Thoracic aorta (tissue), 2 donors: ENCODE data around the gene NR2F6. TPM values are rescaled to one million over a fixed set of nuclear protein-coding genes. Genes with fewer than 3 reads are reported as not detected.
"Not testable (repeated sequence)": the region's sequence is repeated elsewhere in the genome, so short reads cannot be mapped to it uniquely, and the experiment has no call there.

Experiments
- ATAC-seq: fragments of 150-250 bp; one replicate; pipeline ENCODE4 v1.8.0; 2017; ENCODE audit warnings: low read depth; ENCODE audit not compliant: insufficient number of reproducible peaks, low FRiP score
- DNase-seq: peaks from one replicate; pipeline ENCODE4 v3.0.0-alpha.2; 2020; ENCODE audit warnings: low spot score
- H3K27ac ChIP-seq, 2 donors: fragments of 200-600 bp; sonication (generic); 1 replicate in 1 of 2; 2 replicates in 1 of 2; pipeline ENCODE4 v1.5.1; 2016; ENCODE audit warnings: mild to moderate bottlenecking in 2 of 2, moderate library complexity in 2 of 2
- H3K27me3 ChIP-seq: fragments of 200-600 bp; sonication (generic); replicated peaks from 2 replicates; pipeline ENCODE4 v1.6.0; 2016; ENCODE audit warnings: mild to moderate bottlenecking; ENCODE audit not compliant: insufficient read depth
- H3K36me3 ChIP-seq: fragments of 200-600 bp; sonication (generic); one replicate; pipeline ENCODE4 v1.5.1; 2016
- H3K4me1 ChIP-seq, 2 donors: fragments of 200-600 bp; sonication (generic); 1 replicate in 1 of 2; 2 replicates in 1 of 2; pipeline versions ENCODE4 v1.5.1 to v1.6.0; 2016; ENCODE audit warnings: low read depth in 2 of 2, mild to moderate bottlenecking in 1 of 2; ENCODE audit not compliant: control insufficient read depth in 1 of 2
- H3K4me3 ChIP-seq: fragments of 200-600 bp; sonication (generic); 2 replicates; pipeline ENCODE4 v1.5.1; 2016; ENCODE audit warnings: mild to moderate bottlenecking
- H3K9me3 ChIP-seq: fragments of 200-600 bp; sonication (generic); 2 replicates; pipeline ENCODE4 v1.5.1; 2016
- total RNA-seq, 2 donors: library from RNA; depleted of rRNA; stranded (reverse); fragments of >200 nt; gene quantifications; one replicate each; pipeline versions ENCODE4 v1.1.0 to v1.2.3, GENCODE V29; 2016
- TF ChIP-seq, protein P1 (sequence below): fragments of 200-600 bp; sonication (generic); IDR thresholded peaks from one replicate; pipeline ENCODE4 v1.5.1; 2019; ENCODE audit warnings: antibody characterized with exemption

Gene NR2F6
- total RNA-seq, 2 donors from 2014 or later = 42.0 to 68.1 TPM

- Histone ChIP-seq H3K36me3 (peaks cover 15% of the 10 kb centered on the region), H3K4me3 (peak within 1 kb of the TSS; percentile 68), H3K27me3 (no peaks in the 10 kb centered on the region), H3K4me1 (peaks cover 7 to 14% of the 10 kb centered on the region in 2 donors), H3K27ac (no peak within 1 kb of the TSS), H3K9me3 (no peaks in the 10 kb centered on the region)
- DNase-seq = no peak
- ATAC-seq = no peak
- TF ChIP-seq, protein P1, sequence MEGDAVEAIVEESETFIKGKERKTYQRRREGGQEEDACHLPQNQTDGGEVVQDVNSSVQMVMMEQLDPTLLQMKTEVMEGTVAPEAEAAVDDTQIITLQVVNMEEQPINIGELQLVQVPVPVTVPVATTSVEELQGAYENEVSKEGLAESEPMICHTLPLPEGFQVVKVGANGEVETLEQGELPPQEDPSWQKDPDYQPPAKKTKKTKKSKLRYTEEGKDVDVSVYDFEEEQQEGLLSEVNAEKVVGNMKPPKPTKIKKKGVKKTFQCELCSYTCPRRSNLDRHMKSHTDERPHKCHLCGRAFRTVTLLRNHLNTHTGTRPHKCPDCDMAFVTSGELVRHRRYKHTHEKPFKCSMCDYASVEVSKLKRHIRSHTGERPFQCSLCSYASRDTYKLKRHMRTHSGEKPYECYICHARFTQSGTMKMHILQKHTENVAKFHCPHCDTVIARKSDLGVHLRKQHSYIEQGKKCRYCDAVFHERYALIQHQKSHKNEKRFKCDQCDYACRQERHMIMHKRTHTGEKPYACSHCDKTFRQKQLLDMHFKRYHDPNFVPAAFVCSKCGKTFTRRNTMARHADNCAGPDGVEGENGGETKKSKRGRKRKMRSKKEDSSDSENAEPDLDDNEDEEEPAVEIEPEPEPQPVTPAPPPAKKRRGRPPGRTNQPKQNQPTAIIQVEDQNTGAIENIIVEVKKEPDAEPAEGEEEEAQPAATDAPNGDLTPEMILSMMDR = no peak
Observed at GRCh38 chr19:17281391-17282304, 35.9 kb upstream of the NR2F6 start, which contains the start of gene ANKLE1. TSS of gene ANKLE1 (plus strand) at chr19:17281901. CDS start at chr19:17281921, 20 bp downstream.

GRCh38 chr19:17279436-17279835 is 33.7 kb upstream of the NR2F6 start:
- Histone ChIP-seq H3K9me3 (no peaks in the 10 kb centered on the region), H3K27me3 (no peaks in the 10 kb centered on the region), H3K36me3 (peaks cover 33% of the 10 kb centered on the region), H3K27ac (no peak overlapping the region), H3K4me1 (peaks cover 7 to 14% of the 10 kb centered on the region in 2 donors), H3K4me3 (no peak overlapping the region)
- ATAC-seq = no peak
- TF ChIP-seq, protein P1 = no peak
- no peak for DNase-seq

GRCh38 chr19:17275441-17276175 is 29.9 kb upstream of the NR2F6 start:
- Histone ChIP-seq H3K9me3 (no peaks in the 10 kb centered on the region), H3K4me3 (no peak overlapping the region), H3K36me3 (peaks cover 60% of the 10 kb centered on the region), H3K27me3 (no peaks in the 10 kb centered on the region), H3K27ac (no peak overlapping the region), H3K4me1 (no peaks in the 10 kb centered on the region)
- DNase-seq = no peak
- ATAC-seq = no peak
- TF ChIP-seq, protein P1 = no peak

DNA sequence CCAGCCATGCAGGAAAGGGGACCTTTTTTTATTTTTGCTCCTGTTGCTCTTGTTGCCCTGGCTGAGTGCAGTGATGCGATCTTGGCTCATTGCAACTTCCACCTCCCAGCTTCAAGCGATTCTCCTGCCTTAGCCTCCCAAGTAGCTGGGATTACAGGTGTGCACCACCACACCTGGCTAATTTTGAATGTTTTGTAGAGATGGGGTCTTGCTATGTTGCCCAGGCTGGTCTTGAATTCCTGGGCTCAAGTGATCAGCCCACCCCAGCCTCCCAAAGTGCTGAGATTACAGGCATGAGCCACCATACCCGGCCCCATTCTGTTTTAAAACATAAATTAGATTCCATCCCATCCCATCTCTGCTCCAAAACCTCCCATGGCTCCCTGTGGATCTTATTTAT is 29.2 kb upstream of the NR2F6 start:
- H3K27me3 ChIP-seq, H3K27ac ChIP-seq, ATAC-seq, H3K4me1 ChIP-seq, DNase-seq, H3K9me3 ChIP-seq, H3K4me3 ChIP-seq: not testable (repeated sequence)
- peaks cover 67% of the 10 kb centered on the region for H3K36me3 ChIP-seq

GRCh38 chr19:17268754-17269153 is 23.0 kb upstream of the NR2F6 start:
- Histone ChIP-seq H3K27ac (no peak overlapping the region), H3K4me3 (no peak overlapping the region), H3K27me3 (no peaks in the 10 kb centered on the region), H3K36me3 (peaks cover 37% of the 10 kb centered on the region), H3K9me3 (no peaks in the 10 kb centered on the region), H3K4me1 (peaks cover 6 to 8% of the 10 kb centered on the region in 2 donors)
- TF ChIP-seq, protein P1 = no peak
- DNase-seq (no peak), ATAC-seq (no peak)
